Measurements from ENCODE around the gene OVAAL.

DNA sequence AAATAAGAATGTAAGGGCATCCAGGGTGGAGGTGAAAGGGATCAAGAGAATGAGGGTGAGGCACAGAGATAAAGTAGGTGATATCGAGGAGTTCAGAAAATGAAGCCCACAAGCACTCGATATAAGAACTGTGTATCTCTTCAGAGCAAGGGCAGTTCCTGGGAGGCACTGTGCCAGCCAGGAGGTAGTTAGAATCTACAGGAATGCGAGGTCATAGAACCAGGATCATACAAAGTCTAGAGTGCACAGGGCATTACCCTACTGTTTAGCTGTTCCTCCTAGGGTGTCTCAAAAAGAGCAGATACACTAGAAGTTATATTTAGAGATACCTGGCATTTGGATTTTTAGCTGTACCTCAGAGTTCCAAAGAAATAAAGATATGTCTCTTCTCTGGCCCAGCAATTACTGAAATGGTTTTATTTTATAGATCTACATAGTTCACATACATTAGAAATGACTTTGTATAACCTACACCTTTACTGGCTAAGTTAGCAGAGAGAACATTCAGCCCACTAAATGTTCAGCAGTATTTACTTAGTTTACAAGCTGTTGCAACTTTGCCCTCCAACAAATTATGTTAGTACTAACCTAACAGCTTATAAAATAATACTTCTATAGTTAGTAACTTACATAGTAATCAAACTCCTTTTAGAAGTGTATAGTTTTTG is 1.6 kb downstream of the OVAAL start:
- TF ChIP-seq, protein P1, sequence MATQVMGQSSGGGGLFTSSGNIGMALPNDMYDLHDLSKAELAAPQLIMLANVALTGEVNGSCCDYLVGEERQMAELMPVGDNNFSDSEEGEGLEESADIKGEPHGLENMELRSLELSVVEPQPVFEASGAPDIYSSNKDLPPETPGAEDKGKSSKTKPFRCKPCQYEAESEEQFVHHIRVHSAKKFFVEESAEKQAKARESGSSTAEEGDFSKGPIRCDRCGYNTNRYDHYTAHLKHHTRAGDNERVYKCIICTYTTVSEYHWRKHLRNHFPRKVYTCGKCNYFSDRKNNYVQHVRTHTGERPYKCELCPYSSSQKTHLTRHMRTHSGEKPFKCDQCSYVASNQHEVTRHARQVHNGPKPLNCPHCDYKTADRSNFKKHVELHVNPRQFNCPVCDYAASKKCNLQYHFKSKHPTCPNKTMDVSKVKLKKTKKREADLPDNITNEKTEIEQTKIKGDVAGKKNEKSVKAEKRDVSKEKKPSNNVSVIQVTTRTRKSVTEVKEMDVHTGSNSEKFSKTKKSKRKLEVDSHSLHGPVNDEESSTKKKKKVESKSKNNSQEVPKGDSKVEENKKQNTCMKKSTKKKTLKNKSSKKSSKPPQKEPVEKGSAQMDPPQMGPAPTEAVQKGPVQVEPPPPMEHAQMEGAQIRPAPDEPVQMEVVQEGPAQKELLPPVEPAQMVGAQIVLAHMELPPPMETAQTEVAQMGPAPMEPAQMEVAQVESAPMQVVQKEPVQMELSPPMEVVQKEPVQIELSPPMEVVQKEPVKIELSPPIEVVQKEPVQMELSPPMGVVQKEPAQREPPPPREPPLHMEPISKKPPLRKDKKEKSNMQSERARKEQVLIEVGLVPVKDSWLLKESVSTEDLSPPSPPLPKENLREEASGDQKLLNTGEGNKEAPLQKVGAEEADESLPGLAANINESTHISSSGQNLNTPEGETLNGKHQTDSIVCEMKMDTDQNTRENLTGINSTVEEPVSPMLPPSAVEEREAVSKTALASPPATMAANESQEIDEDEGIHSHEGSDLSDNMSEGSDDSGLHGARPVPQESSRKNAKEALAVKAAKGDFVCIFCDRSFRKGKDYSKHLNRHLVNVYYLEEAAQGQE (IDR thresholded peaks at IDR 0.05; ENCODE audit: insufficient read depth in 1 of 2, low read depth in 2 of 2, low read length in 2 of 2): no peak
- TF ChIP-seq POLR2AphosphoS5 (IDR thresholded peaks at IDR 0.05; ENCODE audit: low read depth, low read length) (no peak), FOXP2 (optimal IDR thresholded peaks at IDR 0.05; ENCODE audit: borderline replicate concordance, extremely low read depth, extremely low read length, insufficient read depth) (no peak), TAF1 (IDR thresholded peaks at IDR 0.05; ENCODE audit: borderline replicate concordance, insufficient read depth, low read length) (no peak), SIN3A (IDR thresholded peaks at IDR 0.05; ENCODE audit: borderline replicate concordance, insufficient read depth, low read length) (no peak)
